ENCODE measurements around the gene PTPN3. TPM values are rescaled to one million over a fixed set of nuclear protein-coding genes. Genes with fewer than 3 reads are reported as not detected.

PTPN3 gene
- total RNA-seq, 2 experiments from 2014 or later = not detected

DNA sequence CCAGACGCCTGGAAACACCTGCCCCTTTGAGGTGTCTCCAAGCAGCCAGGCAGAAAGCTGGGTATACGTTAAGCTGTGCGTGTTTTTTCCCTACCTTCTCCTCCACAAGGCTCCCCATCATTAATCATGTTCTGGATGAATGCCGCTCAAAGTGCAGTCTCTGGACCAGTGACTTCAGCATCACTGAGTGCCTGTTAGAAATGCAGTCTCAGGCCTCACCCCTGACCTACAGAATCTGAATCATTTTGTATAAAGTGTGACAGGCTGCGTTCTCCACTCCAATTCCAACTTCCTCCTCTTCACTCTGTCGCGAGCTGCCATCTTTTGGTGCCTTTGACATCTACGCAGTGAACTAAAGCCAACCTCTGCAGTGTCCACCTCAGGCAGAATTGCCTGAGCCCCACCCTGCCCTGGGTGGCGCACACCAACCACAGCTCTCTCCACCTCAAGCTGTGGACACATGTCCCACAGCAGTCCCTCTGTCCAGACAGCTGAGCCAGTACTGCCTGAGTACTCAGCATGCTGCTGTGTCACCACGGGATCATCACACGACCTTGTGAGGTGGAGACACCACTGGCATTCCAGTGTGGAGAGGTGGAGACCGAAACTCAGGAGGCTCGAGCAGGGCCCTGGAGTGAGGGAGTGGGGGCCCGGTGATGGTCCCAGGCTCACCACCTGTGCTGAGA, 14.2 kb downstream of the PTPN3 start:
- BruUV-seq (replicated peaks) = no TSS peak
- Histone ChIP-seq H3K4me3 (ENCODE audit: low read depth, low read length, poor library complexity, severe bottlenecking) (no peak overlapping the region), H3K4me1 (ENCODE audit: insufficient read depth, low read length, poor library complexity, severe bottlenecking) (no peaks in the 10 kb centered on the region), H3K9me3 (ENCODE audit: low read length) (no peaks in the 10 kb centered on the region), H4K20me1 (ENCODE audit: insufficient read depth, low read length) (no peaks in the 10 kb centered on the region), H2AFZ (ENCODE audit: low read length) (no peak overlapping the region), H3K79me2 (ENCODE audit: insufficient read depth, low read depth, low read length) (no peaks in the 10 kb centered on the region), H3K27ac (ENCODE audit: low read depth, low read length, poor library complexity, severe bottlenecking) (no peak overlapping the region), H3K4me2 (ENCODE audit: low read length) (no peak overlapping the region), H3K36me3 (ENCODE audit: insufficient read depth, low read length) (no peaks in the 10 kb centered on the region), H3K9me2 (ENCODE audit: insufficient read depth, low read length) (no peaks in the 10 kb centered on the region)
- no peak for DNase-seq (ENCODE audit: low spot score)
- ChIA-PET CTCF (ENCODE audit: unreplicated experiment) (interaction anchor here (0.8 kb wide), 1 partner anchor 13 kb away, joined by 3 read pairs; no protein-coding TSS in a partner anchor), POLR2A (no interaction called here)
- TF ChIP-seq, protein P1, sequence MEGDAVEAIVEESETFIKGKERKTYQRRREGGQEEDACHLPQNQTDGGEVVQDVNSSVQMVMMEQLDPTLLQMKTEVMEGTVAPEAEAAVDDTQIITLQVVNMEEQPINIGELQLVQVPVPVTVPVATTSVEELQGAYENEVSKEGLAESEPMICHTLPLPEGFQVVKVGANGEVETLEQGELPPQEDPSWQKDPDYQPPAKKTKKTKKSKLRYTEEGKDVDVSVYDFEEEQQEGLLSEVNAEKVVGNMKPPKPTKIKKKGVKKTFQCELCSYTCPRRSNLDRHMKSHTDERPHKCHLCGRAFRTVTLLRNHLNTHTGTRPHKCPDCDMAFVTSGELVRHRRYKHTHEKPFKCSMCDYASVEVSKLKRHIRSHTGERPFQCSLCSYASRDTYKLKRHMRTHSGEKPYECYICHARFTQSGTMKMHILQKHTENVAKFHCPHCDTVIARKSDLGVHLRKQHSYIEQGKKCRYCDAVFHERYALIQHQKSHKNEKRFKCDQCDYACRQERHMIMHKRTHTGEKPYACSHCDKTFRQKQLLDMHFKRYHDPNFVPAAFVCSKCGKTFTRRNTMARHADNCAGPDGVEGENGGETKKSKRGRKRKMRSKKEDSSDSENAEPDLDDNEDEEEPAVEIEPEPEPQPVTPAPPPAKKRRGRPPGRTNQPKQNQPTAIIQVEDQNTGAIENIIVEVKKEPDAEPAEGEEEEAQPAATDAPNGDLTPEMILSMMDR (conservative IDR thresholded peaks at IDR 0.05; ENCODE audit: low read length) = no peak
- no peak for TF ChIP-seq EZH2phosphoT487 (IDR thresholded peaks at IDR 0.05; ENCODE audit: borderline replicate concordance, low read depth, low read length)
- intact Hi-C loops (cut with micrococcal nuclease; ENCODE audit: unreplicated experiment) = no loop called here

DNA sequence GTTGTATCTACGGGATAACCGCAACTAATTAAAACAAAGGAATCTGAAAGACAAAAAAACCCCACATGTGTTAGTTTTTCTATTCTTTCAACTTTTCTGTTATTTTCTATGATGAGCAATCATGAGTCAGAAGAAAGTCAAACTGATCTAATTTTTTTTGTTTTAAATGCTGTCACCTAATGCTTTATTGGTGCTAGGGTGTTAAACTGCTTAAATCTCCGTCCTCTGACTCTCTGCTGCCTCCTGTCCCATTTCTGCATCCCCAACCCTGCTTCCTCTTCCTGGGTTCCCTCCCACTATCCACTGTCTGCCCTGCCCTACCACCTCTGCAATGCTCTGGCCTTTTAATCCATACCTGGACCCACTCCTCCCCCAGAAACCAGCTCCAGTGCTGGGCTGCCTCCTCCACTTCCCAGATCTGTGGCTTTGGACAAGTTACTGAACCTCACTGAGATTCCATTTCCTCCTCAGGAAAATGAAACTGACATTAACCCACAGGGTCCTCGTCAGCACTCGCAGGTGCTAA, 15.7 kb downstream of the PTPN3 start:
- no TSS peak for BruUV-seq (replicated peaks)
- H3K9me3 ChIP-seq (ENCODE audit: low read length) = no peaks in the 10 kb centered on the region
- H3K9me2 ChIP-seq (ENCODE audit: insufficient read depth, low read length) = no peaks in the 10 kb centered on the region
- no peak overlapping the region for H3K4me2 ChIP-seq (ENCODE audit: low read length)
- no peak for DNase-seq (ENCODE audit: low spot score)
- CTCF ChIA-PET (ENCODE audit: unreplicated experiment) = no interaction called here
- no peak overlapping the region for H2AFZ ChIP-seq (ENCODE audit: low read length)
- no peak overlapping the region for H3K4me3 ChIP-seq (ENCODE audit: low read depth, low read length, poor library complexity, severe bottlenecking)
- TF ChIP-seq, protein P1 (conservative IDR thresholded peaks at IDR 0.05; ENCODE audit: low read length) = no peak
- no peak for TF ChIP-seq EZH2phosphoT487 (IDR thresholded peaks at IDR 0.05; ENCODE audit: borderline replicate concordance, low read depth, low read length)
- H3K27ac ChIP-seq (ENCODE audit: low read depth, low read length, poor library complexity, severe bottlenecking) = no peak overlapping the region
- intact Hi-C loops (cut with micrococcal nuclease; ENCODE audit: unreplicated experiment) = no loop called here
- H3K36me3 ChIP-seq (ENCODE audit: insufficient read depth, low read length) = no peaks in the 10 kb centered on the region
- H3K79me2 ChIP-seq (ENCODE audit: insufficient read depth, low read depth, low read length) = no peaks in the 10 kb centered on the region
- H4K20me1 ChIP-seq (ENCODE audit: insufficient read depth, low read length) = no peaks in the 10 kb centered on the region
- no peaks in the 10 kb centered on the region for H3K4me1 ChIP-seq (ENCODE audit: insufficient read depth, low read length, poor library complexity, severe bottlenecking)
- POLR2A ChIA-PET = no interaction called here

DNA sequence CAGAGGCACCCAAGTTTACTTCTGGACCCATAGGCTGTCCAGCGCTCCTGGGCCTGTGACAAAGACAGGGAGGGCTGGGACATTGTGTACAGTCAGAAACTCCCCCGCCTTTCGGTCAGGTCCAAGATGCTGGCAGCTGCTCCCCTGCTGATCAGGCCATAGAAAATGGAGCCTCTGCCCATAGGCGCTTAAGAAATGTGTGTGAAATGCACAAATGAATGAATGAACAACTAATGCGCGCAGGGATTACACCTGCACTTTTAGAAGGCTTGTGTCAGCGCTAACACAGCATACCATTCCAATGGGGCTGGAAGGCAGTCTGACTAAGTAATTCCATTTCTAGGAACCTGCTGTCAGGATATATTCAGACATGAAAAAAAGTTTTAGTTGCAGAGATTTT, 16.3 kb downstream of the PTPN3 start:
- Histone ChIP-seq H3K4me3 (ENCODE audit: low read depth, low read length, poor library complexity, severe bottlenecking) (no peak overlapping the region), H3K36me3 (ENCODE audit: insufficient read depth, low read length) (no peaks in the 10 kb centered on the region), H2AFZ (ENCODE audit: low read length) (no peak overlapping the region), H3K79me2 (ENCODE audit: insufficient read depth, low read depth, low read length) (no peaks in the 10 kb centered on the region), H3K4me2 (ENCODE audit: low read length) (no peak overlapping the region), H3K9me3 (ENCODE audit: low read length) (no peaks in the 10 kb centered on the region), H3K9me2 (ENCODE audit: insufficient read depth, low read length) (no peaks in the 10 kb centered on the region), H4K20me1 (ENCODE audit: insufficient read depth, low read length) (no peaks in the 10 kb centered on the region), H3K27ac (ENCODE audit: low read depth, low read length, poor library complexity, severe bottlenecking) (no peak overlapping the region), H3K4me1 (ENCODE audit: insufficient read depth, low read length, poor library complexity, severe bottlenecking) (no peaks in the 10 kb centered on the region)
- TF ChIP-seq, protein P1 (conservative IDR thresholded peaks at IDR 0.05; ENCODE audit: low read length) = no peak
- TF ChIP-seq EZH2phosphoT487 (IDR thresholded peaks at IDR 0.05; ENCODE audit: borderline replicate concordance, low read depth, low read length) = no peak
- BruUV-seq (replicated peaks) = no TSS peak
- DNase-seq (ENCODE audit: low spot score) = no peak
- CTCF ChIA-PET (ENCODE audit: unreplicated experiment) = no interaction called here
- POLR2A ChIA-PET = no interaction called here
- intact Hi-C loops (cut with micrococcal nuclease; ENCODE audit: unreplicated experiment) = no loop called here
